Heart left ventricle (tissue), 13 donors: ENCODE data around the gene SMC5.

ENCODE experiments used
- POLR2A ChIP-seq, 2 donors: fragments of 450-650 bp; IDR thresholded peaks; one replicate each; pipeline ENCODE4 v1.6.1; 2017; ENCODE audit warnings: antibody characterized with exemption in 2 of 2, mild to moderate bottlenecking in 2 of 2, moderate library complexity in 2 of 2
- TF ChIP-seq, protein P1 (sequence below), 12 donors: fragments of 200-600 bp; sonication (generic) in 4 of 12; IDR thresholded peaks; one replicate each; pipeline versions ENCODE4 v1.5.0 to v1.8.0; 2018 to 2022; ENCODE audit warnings: antibody characterized with exemption in 12 of 12, mild to moderate bottlenecking in 5 of 12
- donor health status: ischemic (EF 13 %, LVEDD 7.1; RV severe dilation, severe dysfunction).
- donor health status: DM: no; HTN: yes; CAD: no.
- donor health status: DM: no; HTN: no; CAD: no.
- donor health status: ischemic (EF 25% LVEDD 6.9; RV normal size, moderate dysfunction).
- donor health status: ischemic (EF 25% LVEDD 5.7; RV mildly dilated, moderate dysfunction).
- donor health status: ischemic (EF 35%, LVEDD 5.7; RV mildly dilated, moderate dysfunction).
- donor health status: nonischemic (EF 11% LVEDD 7.7; RV severe dilation, severe dysfunction).
- donor health status: DM: yes; HTN: yes; CAD: no.
- donor health status: PGD.
- donor health status: ischemic (EF 29% LVEDD 5.4; RV normal size, mild dysfunction).
- donor health status: nonischemic (EF 23%, LVEDD 6.1; RV moderate dilation, normal function).

GRCh38 chr9:70222354-70222753, 36.4 kb upstream of the SMC5 start:
- TF ChIP-seq, protein P1, sequence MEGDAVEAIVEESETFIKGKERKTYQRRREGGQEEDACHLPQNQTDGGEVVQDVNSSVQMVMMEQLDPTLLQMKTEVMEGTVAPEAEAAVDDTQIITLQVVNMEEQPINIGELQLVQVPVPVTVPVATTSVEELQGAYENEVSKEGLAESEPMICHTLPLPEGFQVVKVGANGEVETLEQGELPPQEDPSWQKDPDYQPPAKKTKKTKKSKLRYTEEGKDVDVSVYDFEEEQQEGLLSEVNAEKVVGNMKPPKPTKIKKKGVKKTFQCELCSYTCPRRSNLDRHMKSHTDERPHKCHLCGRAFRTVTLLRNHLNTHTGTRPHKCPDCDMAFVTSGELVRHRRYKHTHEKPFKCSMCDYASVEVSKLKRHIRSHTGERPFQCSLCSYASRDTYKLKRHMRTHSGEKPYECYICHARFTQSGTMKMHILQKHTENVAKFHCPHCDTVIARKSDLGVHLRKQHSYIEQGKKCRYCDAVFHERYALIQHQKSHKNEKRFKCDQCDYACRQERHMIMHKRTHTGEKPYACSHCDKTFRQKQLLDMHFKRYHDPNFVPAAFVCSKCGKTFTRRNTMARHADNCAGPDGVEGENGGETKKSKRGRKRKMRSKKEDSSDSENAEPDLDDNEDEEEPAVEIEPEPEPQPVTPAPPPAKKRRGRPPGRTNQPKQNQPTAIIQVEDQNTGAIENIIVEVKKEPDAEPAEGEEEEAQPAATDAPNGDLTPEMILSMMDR (IDR thresholded peaks at IDR 0.05), result no peak
- TF ChIP-seq POLR2A (IDR thresholded peaks at IDR 0.05), result no peak
